Neutrophil (primary cell): ENCODE results near the gene CDKAL1.

Experiments used
- H3K27ac ChIP-seq: fragments of 200-600 bp; sonication (generic); 2 replicates; pipeline ENCODE4 v1.5.1; 2016; ENCODE audit warnings: mild to moderate bottlenecking, moderate library complexity
- H3K27me3 ChIP-seq: fragments of 200-600 bp; sonication (generic); 2 replicates; pipeline ENCODE4 v1.6.0; 2016; ENCODE audit warnings: mild to moderate bottlenecking
- H3K36me3 ChIP-seq: fragments of 200-600 bp; sonication (generic); 2 replicates; pipeline ENCODE4 v1.5.1; 2017
- H3K4me1 ChIP-seq, 2 experiments: fragments of 200-600 bp in 1 of 2; sonication (generic) in 1 of 2; 1 replicate in 1 of 2; 2 replicates in 1 of 2; pipeline versions ENCODE4 v1.5.1 to v1.6.1; 2013 to 2016; ENCODE audit warnings: low read depth in 1 of 2, low read length in 1 of 2, mild to moderate bottlenecking in 1 of 2, moderate library complexity in 1 of 2; ENCODE audit not compliant: control insufficient read depth in 1 of 2, insufficient read depth in 1 of 2
- H3K4me3 ChIP-seq, 2 experiments: fragments of 200-600 bp in 1 of 2; sonication (generic) in 1 of 2; 1 replicate in 1 of 2; 2 replicates in 1 of 2; pipeline ENCODE4 v1.5.1; 2013 to 2016; ENCODE audit warnings: low read depth in 1 of 2, low read length in 1 of 2, mild to moderate bottlenecking in 1 of 2, moderate library complexity in 1 of 2
- H3K9me3 ChIP-seq: fragments of 200-600 bp; sonication (generic); 2 replicates; pipeline ENCODE4 v1.5.1; 2016
- CTCF ChIP-seq: fragments of 200-600 bp; sonication (generic); IDR thresholded peaks from 2 replicates; pipeline ENCODE4 v1.5.1; 2016; ENCODE audit warnings: antibody characterized with exemption

The CDKAL1 gene

GRCh38 chr6:20687494-20687893 lies 153.2 kb downstream of the CDKAL1 start:
- H3K4me3 ChIP-seq = no peak overlapping the region
- H3K27ac ChIP-seq = no peak overlapping the region
- no peaks in the 10 kb centered on the region for H3K4me1 ChIP-seq
- no peaks in the 10 kb centered on the region for H3K27me3 ChIP-seq
- H3K36me3 ChIP-seq = no peaks in the 10 kb centered on the region
- H3K9me3 ChIP-seq = no peaks in the 10 kb centered on the region
- no peak for TF ChIP-seq CTCF

- Histone ChIP-seq H3K27me3 (no peaks in the 10 kb centered on the region), H3K4me3 (no peak overlapping the region)
Measured at GRCh38 chr6:20688710-20689500, 154.6 kb downstream of the CDKAL1 start.

GRCh38 chr6:20691185-20691584 lies 156.9 kb downstream of the CDKAL1 start:
- Histone ChIP-seq H3K27ac (no peak overlapping the region), H3K4me1 (no peaks in the 10 kb centered on the region), H3K9me3 (no peaks in the 10 kb centered on the region), H3K4me3 (no peak overlapping the region), H3K27me3 (no peaks in the 10 kb centered on the region), H3K36me3 (no peaks in the 10 kb centered on the region)
- no peak for TF ChIP-seq CTCF

More at GRCh38 chr6:20688710-20689500, 154.6 kb downstream of the CDKAL1 start:
- H3K4me1 ChIP-seq = no peaks in the 10 kb centered on the region
- no peaks in the 10 kb centered on the region for H3K9me3 ChIP-seq
- no peaks in the 10 kb centered on the region for H3K36me3 ChIP-seq
- no peak overlapping the region for H3K27ac ChIP-seq
- no peak for TF ChIP-seq CTCF

GRCh38 chr6:20692023-20692422 lies 157.8 kb downstream of the CDKAL1 start:
- no peak for TF ChIP-seq CTCF
- no peak overlapping the region for H3K4me3 ChIP-seq
- H3K4me1 ChIP-seq = no peaks in the 10 kb centered on the region
- no peaks in the 10 kb centered on the region for H3K9me3 ChIP-seq
- H3K36me3 ChIP-seq = no peaks in the 10 kb centered on the region
- no peak overlapping the region for H3K27ac ChIP-seq
- no peaks in the 10 kb centered on the region for H3K27me3 ChIP-seq

- Histone ChIP-seq H3K4me3 (no peak overlapping the region), H3K27ac (no peak overlapping the region)
Measured at GRCh38 chr6:20693466-20694063, 159.3 kb downstream of the CDKAL1 start.

More at GRCh38 chr6:20693466-20694063, 159.3 kb downstream of the CDKAL1 start:
- H3K27me3 ChIP-seq = no peaks in the 10 kb centered on the region
- no peak for TF ChIP-seq CTCF
- H3K4me1 ChIP-seq = no peaks in the 10 kb centered on the region
- H3K9me3 ChIP-seq = no peaks in the 10 kb centered on the region
- H3K36me3 ChIP-seq = no peaks in the 10 kb centered on the region
